Activated T-helper 1 cell treated with anti-CD3 and anti-CD28 coated beads, Interleukin-2, amount 50 U/mL, for 16 hours (primary cell): ENCODE results near the gene DHX8.
A peak's percentile ranks its signal among the peaks of the same experiment; 100 is the strongest.

Experiments
- DNase-seq, 2 donors: peaks; one replicate each; pipeline ENCODE4 v3.0.0-alpha.2; 2020; ENCODE audit warnings: low read depth in 1 of 2, low spot score in 1 of 2

Gene DHX8

GRCh38 chr17:43546319-43547188, 62.8 kb downstream of the DHX8 start, which contains the start of gene ETV4:
TSS of gene ETV4 (minus strand) at chr17:43546340. CDS start at chr17:43545617, 723 bp downstream.
- peak; percentile 77 to 79 for DNase-seq

- DNase-seq: no peak
These were observed 63.4 kb downstream of the DHX8 start for GRCh38 chr17:43547189-43547550.

- no peak for DNase-seq
These were observed 64.0 kb downstream of the DHX8 start for GRCh38 chr17:43547659-43548256.

- DNase-seq: no peak
These were observed 65.1 kb downstream of the DHX8 start for GRCh38 chr17:43548689-43549379.

- DNase-seq: no peak
These were observed 65.7 kb downstream of the DHX8 start for GRCh38 chr17:43549496-43549895.

GRCh38 chr17:43550754-43551153, 67.0 kb downstream of the DHX8 start:
- no peak for DNase-seq

GRCh38 chr17:43552229-43552837, 68.6 kb downstream of the DHX8 start:
- no peak for DNase-seq

GRCh38 chr17:43553573-43553972, 69.8 kb downstream of the DHX8 start:
- DNase-seq: no peak

- DNase-seq: no peak
These were observed 71.1 kb downstream of the DHX8 start for GRCh38 chr17:43554857-43555256.

GRCh38 chr17:43556292-43556691, 72.5 kb downstream of the DHX8 start:
- DNase-seq: no peak

GRCh38 chr17:43558805-43559160, 75.0 kb downstream of the DHX8 start:
- DNase-seq: no peak

GRCh38 chr17:43559161-43559816, 75.5 kb downstream of the DHX8 start:
- no peak for DNase-seq

- no peak for DNase-seq
These were observed 77.0 kb downstream of the DHX8 start for GRCh38 chr17:43560461-43561427.

GRCh38 chr17:43562679-43563599, 79.2 kb downstream of the DHX8 start:
- no peak for DNase-seq

GRCh38 chr17:43563600-43564594, 80.1 kb downstream of the DHX8 start:
- DNase-seq: no peak

- DNase-seq: no peak
These were observed 84.8 kb downstream of the DHX8 start for GRCh38 chr17:43568506-43569082.

- DNase-seq: no peak
These were observed 86.7 kb downstream of the DHX8 start for GRCh38 chr17:43570518-43570928.
